ENCODE results near the gene SH3GL1. TPM values are rescaled to one million over a fixed set of nuclear protein-coding genes. Genes with fewer than 3 reads are reported as not detected.
A peak's percentile ranks its signal among the peaks of the same experiment; 100 is the strongest.
"Not testable (repeated sequence)": the region's sequence is repeated elsewhere in the genome, so short reads cannot be mapped to it uniquely, and the experiment has no call there.

Gene SH3GL1
- total and polyA plus RNA-seq, 3 experiments from 2014 or later, result 24.7 to 41.2 (median 39.8) TPM

DNA sequence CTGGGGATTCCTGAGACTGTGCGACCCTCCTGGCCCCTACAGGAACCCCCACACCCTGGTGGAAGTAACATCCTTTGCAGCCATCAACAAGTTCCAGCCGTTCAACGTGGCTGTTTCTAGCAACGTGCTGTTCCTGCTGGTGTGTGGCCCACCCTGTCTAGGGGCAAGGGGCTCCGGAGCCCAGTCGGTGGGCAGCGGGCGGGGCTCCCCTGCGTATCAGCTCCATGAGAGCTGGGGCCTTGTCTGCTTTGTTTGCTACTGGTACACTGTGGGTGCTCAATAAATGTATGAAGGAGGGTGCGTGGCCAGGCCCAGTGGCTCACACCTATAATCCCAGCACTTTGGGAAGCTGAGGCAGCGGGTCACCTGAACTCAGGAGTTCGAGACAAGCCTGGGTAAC, 46.1 kb downstream of the SH3GL1 start:
- no peaks in the 10 kb centered on the region for H3K4me1 ChIP-seq (ENCODE audit: insufficient read depth, low read length)
- peaks cover 0 to 3% (median 2%) of the 10 kb centered on the region in 3 donors for H3K4me1 Mint-ChIP-seq
- peaks cover 0 to 23% (median 0%) of the 10 kb centered on the region in 3 donors for H3K36me3 Mint-ChIP-seq
- no peak overlapping the region for H3K4me3 Mint-ChIP-seq
- no peak overlapping the region for H3K27ac Mint-ChIP-seq
- H3K9me3 ChIP-seq (ENCODE audit: low read length), result no peaks in the 10 kb centered on the region
- no peak overlapping the region for H3K4me3 ChIP-seq (ENCODE audit: low read length)
- no peaks in the 10 kb centered on the region for H3K27me3 Mint-ChIP-seq
- ChIA-PET CTCF (interaction anchor here (1.6 to 4.8 kb wide), 3 partner anchors 10 to 87 kb away, joined by 5 to 41 read pairs (median 30); partner anchors contain the start of gene MPND), POLR2A (no interaction called here)
- no peak overlapping the region for H3K27ac ChIP-seq (ENCODE audit: low read depth, low read length)
- H3K36me3 ChIP-seq (ENCODE audit: insufficient read depth, low read length), result no peaks in the 10 kb centered on the region
- no peak for DNase-seq
- H3K27me3 ChIP-seq (ENCODE audit: insufficient read depth, low read length, poor library complexity, severe bottlenecking), result no peaks in the 10 kb centered on the region
- no peaks in the 10 kb centered on the region for H3K9me3 Mint-ChIP-seq

DNA sequence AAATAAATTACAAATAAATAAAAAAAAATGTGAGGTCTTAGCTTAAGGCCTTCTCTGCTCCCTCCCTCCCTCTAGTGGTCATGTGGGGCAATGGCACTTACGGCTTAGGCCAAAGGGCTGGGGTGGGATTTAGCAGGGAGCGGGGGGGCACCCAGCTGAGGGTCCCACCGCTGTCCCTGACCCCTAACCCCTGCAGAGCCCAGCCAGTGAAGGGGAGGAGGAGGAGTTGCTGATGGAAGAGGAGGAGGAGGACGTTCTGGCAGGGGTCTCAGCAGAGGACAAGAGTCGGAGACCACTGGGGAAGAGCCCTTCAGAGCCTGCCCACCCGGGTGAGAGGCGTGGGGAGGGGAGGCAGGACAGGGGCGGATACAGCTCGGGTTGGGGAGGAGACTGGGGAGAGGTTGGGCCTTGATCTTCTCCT, 47.6 kb downstream of the SH3GL1 start:
- no peaks in the 10 kb centered on the region for H3K4me1 ChIP-seq (ENCODE audit: insufficient read depth, low read length)
- Mint-ChIP-seq H3K36me3 (peaks cover 0 to 22% (median 0%) of the 10 kb centered on the region in 3 donors), H3K4me1 (peaks cover 0 to 3% (median 2%) of the 10 kb centered on the region in 3 donors), H3K9me3 (no peaks in the 10 kb centered on the region), H3K27ac (peak overlapping the region in 3 of 8 donors; percentile 22 to 87 (median 46)), H3K4me3 (no peak overlapping the region), H3K27me3 (no peaks in the 10 kb centered on the region)
- H3K4me3 ChIP-seq (ENCODE audit: low read length), result no peak overlapping the region
- CTCF ChIA-PET, result interaction anchor here (0.6 to 4.8 kb wide), 23 partner anchors 9 to 365 kb away, joined by 3 to 41 read pairs (median 5); partner anchors contain the start of genes HDGFL2 and MPND
- POLR2A ChIA-PET, result interaction anchor here (1.0 to 1.8 kb wide), 2 partner anchors 9 to 15 kb away, joined by 3 to 9 read pairs; partner anchors contain the start of gene MPND
- peak in 4 of 5 donors; percentile 50 to 77 (median 52) for DNase-seq
- no peaks in the 10 kb centered on the region for H3K27me3 ChIP-seq (ENCODE audit: insufficient read depth, low read length, poor library complexity, severe bottlenecking)
- H3K9me3 ChIP-seq (ENCODE audit: low read length), result no peaks in the 10 kb centered on the region
- no peaks in the 10 kb centered on the region for H3K36me3 ChIP-seq (ENCODE audit: insufficient read depth, low read length)
- H3K27ac ChIP-seq (ENCODE audit: low read depth, low read length), result no peak overlapping the region

DNA sequence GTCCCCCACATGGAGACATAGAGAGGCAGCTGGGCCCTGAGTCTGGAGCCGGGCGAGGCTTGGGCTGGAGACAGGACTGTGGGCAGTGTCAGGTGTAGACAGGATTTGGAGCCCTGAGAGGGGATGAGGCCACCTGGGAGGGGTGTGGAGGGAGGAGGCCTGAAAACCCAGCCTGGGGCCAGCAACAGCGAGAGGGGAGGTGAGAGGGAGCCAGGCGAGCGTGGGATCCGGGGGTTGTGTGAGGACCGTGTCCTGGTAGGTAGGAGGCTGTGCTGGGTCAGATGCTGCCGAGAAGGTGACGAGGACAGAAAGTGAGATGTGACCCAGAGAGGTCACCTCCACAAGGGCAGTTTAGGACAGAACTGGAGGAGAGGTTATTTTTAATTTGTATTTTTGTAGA, 49.6 kb downstream of the SH3GL1 start:
- Mint-ChIP-seq H3K27ac (peak overlapping the region in 2 of 8 donors; percentile 6 to 96), H3K36me3 (peaks cover 0 to 31% (median 3%) of the 10 kb centered on the region in 3 donors), H3K9me3 (no peaks in the 10 kb centered on the region), H3K4me3 (no peak overlapping the region), H3K27me3 (no peaks in the 10 kb centered on the region), H3K4me1 (peaks cover 2 to 7% (median 4%) of the 10 kb centered on the region in 3 donors)
- Histone ChIP-seq H3K4me1 (ENCODE audit: insufficient read depth, low read length) (no peaks in the 10 kb centered on the region), H3K27me3 (ENCODE audit: insufficient read depth, low read length, poor library complexity, severe bottlenecking) (no peaks in the 10 kb centered on the region), H3K27ac (ENCODE audit: low read depth, low read length) (no peak overlapping the region), H3K36me3 (ENCODE audit: insufficient read depth, low read length) (no peaks in the 10 kb centered on the region), H3K4me3 (ENCODE audit: low read length) (no peak overlapping the region), H3K9me3 (ENCODE audit: low read length) (no peaks in the 10 kb centered on the region)
- no peak for DNase-seq
- ChIA-PET POLR2A (no interaction called here), CTCF (interaction anchor here (4.8 kb wide), 1 partner anchor 83 kb away, joined by 41 read pairs; no protein-coding TSS in a partner anchor)

DNA sequence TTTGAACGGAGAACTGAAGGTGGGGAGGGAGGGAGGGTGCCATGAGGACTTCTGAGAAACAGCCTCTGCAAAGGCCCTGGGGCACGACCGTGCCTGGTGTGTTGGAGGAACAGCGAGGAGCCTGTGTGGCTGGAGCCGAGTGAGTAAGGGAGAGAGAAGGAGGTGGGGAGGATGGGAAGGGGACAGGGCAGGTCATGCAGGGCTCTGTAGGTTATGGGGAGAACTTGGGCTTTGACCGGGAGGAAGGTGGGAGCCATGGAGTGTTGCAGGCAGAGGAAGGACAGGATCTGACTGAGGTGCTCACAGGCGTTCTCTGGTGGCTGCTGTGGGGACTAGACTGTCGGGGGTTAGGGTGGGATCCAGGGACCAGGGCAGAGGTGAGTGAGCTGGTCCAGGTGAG, 50.2 kb downstream of the SH3GL1 start:
- no peak overlapping the region for H3K4me3 ChIP-seq (ENCODE audit: low read length)
- DNase-seq, result no peak
- ChIA-PET POLR2A (no interaction called here), CTCF (interaction anchor here (4.8 kb wide), 1 partner anchor 83 kb away, joined by 41 read pairs; no protein-coding TSS in a partner anchor)
- no peaks in the 10 kb centered on the region for H3K9me3 ChIP-seq (ENCODE audit: low read length)
- H3K27me3 ChIP-seq (ENCODE audit: insufficient read depth, low read length, poor library complexity, severe bottlenecking), result no peaks in the 10 kb centered on the region
- Mint-ChIP-seq H3K9me3 (no peaks in the 10 kb centered on the region), H3K27me3 (no peaks in the 10 kb centered on the region), H3K4me3 (no peak overlapping the region), H3K27ac (peak overlapping the region in 3 of 8 donors; percentile 1 to 96 (median 6)), H3K36me3 (peaks cover 0 to 35% (median 3%) of the 10 kb centered on the region in 3 donors), H3K4me1 (peaks cover 5 to 11% (median 7%) of the 10 kb centered on the region in 3 donors)
- H3K27ac ChIP-seq (ENCODE audit: low read depth, low read length), result no peak overlapping the region
- no peaks in the 10 kb centered on the region for H3K36me3 ChIP-seq (ENCODE audit: insufficient read depth, low read length)
- H3K4me1 ChIP-seq (ENCODE audit: insufficient read depth, low read length), result no peaks in the 10 kb centered on the region

DNA sequence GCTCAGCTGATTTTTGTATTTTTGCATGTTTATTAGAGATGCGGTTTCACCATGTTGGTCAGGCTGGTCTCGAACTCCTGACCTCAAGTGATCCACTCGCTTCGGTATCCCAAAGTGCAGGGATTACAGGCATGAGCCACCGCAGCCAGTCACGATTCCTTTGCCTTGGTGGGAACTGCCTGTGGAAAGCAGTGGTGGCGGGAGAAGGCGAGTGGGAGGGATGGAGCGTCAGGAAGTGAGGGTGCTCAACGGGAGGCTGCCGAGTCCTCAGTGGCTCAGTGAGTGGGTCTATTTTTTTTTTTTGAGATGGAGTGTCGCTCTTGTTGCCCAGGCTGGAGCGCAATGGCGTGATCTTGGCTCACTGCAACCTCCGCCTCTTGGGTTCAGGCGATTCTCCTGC, 51.1 kb downstream of the SH3GL1 start:
- CTCF ChIA-PET; H3K36me3 ChIP-seq (ENCODE audit: insufficient read depth, low read length); H3K4me3 ChIP-seq (ENCODE audit: low read length); DNase-seq; H3K4me1 ChIP-seq (ENCODE audit: insufficient read depth, low read length); H3K4me3 Mint-ChIP-seq; H3K9me3 Mint-ChIP-seq; POLR2A ChIA-PET; H3K27me3 ChIP-seq (ENCODE audit: insufficient read depth, low read length, poor library complexity, severe bottlenecking); H3K9me3 ChIP-seq (ENCODE audit: low read length); H3K27ac ChIP-seq (ENCODE audit: low read depth, low read length); H3K27me3 Mint-ChIP-seq: not testable (repeated sequence)
- Mint-ChIP-seq H3K4me1 (peaks cover 5 to 13% (median 7%) of the 10 kb centered on the region in 3 donors), H3K27ac (peak overlapping the region in 1 of 8 donors; percentile 48), H3K36me3 (peaks cover 0 to 35% (median 3%) of the 10 kb centered on the region in 3 donors)

DNA sequence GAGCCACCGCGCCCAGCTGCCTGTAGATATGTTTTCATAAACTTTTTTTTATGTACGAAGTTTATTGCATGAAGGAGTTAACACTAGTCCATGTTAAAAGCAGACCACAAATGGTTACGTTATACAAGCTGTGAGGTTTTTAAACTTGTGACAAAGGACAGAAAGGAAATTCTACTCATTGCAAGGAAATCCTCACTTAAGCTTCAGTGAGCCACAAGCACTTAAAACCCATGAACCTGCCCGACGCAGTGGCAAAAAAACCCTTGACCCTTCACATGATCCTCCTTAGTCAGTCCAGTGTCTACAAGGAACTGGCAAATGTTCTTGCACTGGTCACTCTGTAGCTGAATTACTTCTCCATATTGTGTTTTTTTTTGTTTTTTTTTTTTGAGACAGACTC, 52.8 kb downstream of the SH3GL1 start:
- Mint-ChIP-seq H3K27me3 (peaks cover 0 to 3% of the 10 kb centered on the region in 2 donors), H3K4me1 (peaks cover 12 to 23% (median 14%) of the 10 kb centered on the region in 3 donors), H3K27ac (peak overlapping the region in 2 of 8 donors; percentile 38 to 54), H3K4me3 (peak overlapping the region in 1 of 7 donors; percentile 69), H3K36me3 (peaks cover 0 to 38% (median 3%) of the 10 kb centered on the region in 3 donors), H3K9me3 (no peaks in the 10 kb centered on the region)
- ChIA-PET CTCF (no interaction called here), POLR2A (interaction anchor here (0.6 to 0.7 kb wide), 3 partner anchors 11 to 43 kb away, joined by 4 to 5 read pairs (median 4); partner anchors contain the start of gene FSD1)
- no peak overlapping the region for H3K4me3 ChIP-seq (ENCODE audit: low read length)
- H3K4me1 ChIP-seq (ENCODE audit: insufficient read depth, low read length), result peaks cover 8% of the 10 kb centered on the region
- no peak overlapping the region for H3K27ac ChIP-seq (ENCODE audit: low read depth, low read length)
- no peaks in the 10 kb centered on the region for H3K9me3 ChIP-seq (ENCODE audit: low read length)
- H3K27me3 ChIP-seq (ENCODE audit: insufficient read depth, low read length, poor library complexity, severe bottlenecking), result no peaks in the 10 kb centered on the region
- no peaks in the 10 kb centered on the region for H3K36me3 ChIP-seq (ENCODE audit: insufficient read depth, low read length)
- DNase-seq, result no peak

DNA sequence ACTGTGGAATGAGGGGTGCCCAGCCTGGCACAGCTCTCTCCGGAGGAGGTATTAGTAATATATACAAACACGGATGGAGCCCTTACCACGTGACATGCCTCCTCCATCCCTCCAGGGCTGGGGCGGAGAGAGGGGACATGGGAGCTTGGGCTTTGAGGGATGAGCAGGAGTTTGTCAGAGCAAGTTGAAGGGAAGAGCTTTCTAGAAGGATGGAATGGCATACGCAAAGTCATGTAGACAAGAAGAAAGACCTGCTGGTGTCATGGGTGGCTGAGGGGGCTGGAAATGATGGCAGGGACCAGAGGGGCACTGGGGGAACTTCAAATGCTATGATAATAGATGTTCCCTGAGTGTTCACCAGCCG, 54.3 kb downstream of the SH3GL1 start:
- peak overlapping the region in 4 of 7 donors; percentile 3 to 29 (median 8) for H3K4me3 Mint-ChIP-seq
- H3K9me3 Mint-ChIP-seq, result no peaks in the 10 kb centered on the region
- no peak for DNase-seq
- H3K27me3 Mint-ChIP-seq, result peaks cover 0 to 3% of the 10 kb centered on the region in 2 donors
- Histone ChIP-seq H3K36me3 (ENCODE audit: insufficient read depth, low read length) (no peaks in the 10 kb centered on the region), H3K9me3 (ENCODE audit: low read length) (no peaks in the 10 kb centered on the region), H3K27ac (ENCODE audit: low read depth, low read length) (no peak overlapping the region), H3K4me1 (ENCODE audit: insufficient read depth, low read length) (peaks cover 13% of the 10 kb centered on the region), H3K27me3 (ENCODE audit: insufficient read depth, low read length, poor library complexity, severe bottlenecking) (no peaks in the 10 kb centered on the region), H3K4me3 (ENCODE audit: low read length) (no peak overlapping the region)
- peak overlapping the region in 2 of 8 donors; percentile 73 to 94 for H3K27ac Mint-ChIP-seq
- peaks cover 18 to 30% (median 21%) of the 10 kb centered on the region in 3 donors for H3K4me1 Mint-ChIP-seq
- CTCF ChIA-PET, result interaction anchor here (1.2 kb wide), 1 partner anchor 55 kb away, joined by 3 read pairs; the partner anchor contains the start of gene SH3GL1
- H3K36me3 Mint-ChIP-seq, result peaks cover 0 to 38% (median 3%) of the 10 kb centered on the region in 3 donors
- POLR2A ChIA-PET, result interaction anchor here (0.6 kb wide), 1 partner anchor 79 kb away, joined by 3 read pairs; no protein-coding TSS in a partner anchor

DNA sequence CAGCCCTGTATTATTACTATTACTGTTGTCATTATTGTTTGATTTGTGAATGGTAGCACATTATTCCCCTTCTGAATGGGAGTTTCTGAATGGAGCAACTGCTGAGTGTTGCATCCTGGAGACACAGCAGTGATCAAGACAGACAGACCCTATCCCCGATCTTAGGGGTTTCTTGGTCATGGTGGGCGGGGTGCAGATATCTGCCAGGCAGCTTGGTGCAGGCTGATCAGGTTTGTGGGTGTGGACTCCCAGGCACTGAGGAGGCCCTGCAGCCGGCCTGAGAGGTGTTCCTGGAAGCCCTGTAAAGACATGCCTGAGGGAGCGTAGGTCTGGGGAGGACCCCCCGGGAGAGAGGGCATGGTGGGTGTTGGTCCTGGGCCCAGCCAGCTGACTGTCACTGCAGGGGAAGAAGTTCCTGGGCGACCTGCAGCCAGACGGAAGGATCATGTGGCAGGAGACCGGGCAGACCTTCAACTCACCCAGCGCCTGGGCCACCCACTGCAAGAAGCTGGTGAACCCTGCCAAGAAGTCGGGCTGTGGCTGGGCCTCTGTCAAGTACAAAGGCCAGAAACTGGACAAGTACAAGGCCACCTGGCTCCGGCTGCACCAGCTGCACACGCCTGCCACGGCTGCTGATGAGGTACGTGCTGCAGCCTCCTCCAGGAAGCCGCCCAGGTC, 54.9 kb downstream of the SH3GL1 start:
- ChIA-PET CTCF (interaction anchor here (1.2 to 3.5 kb wide), 3 partner anchors 7 to 55 kb away, joined by 3 to 30 read pairs (median 10); partner anchors contain the start of gene SH3GL1), POLR2A (no interaction called here)
- Histone ChIP-seq H3K27ac (ENCODE audit: low read depth, low read length) (no peak overlapping the region), H3K4me3 (ENCODE audit: low read length) (no peak overlapping the region), H3K4me1 (ENCODE audit: insufficient read depth, low read length) (peaks cover 13% of the 10 kb centered on the region), H3K27me3 (ENCODE audit: insufficient read depth, low read length, poor library complexity, severe bottlenecking) (no peaks in the 10 kb centered on the region), H3K9me3 (ENCODE audit: low read length) (no peaks in the 10 kb centered on the region), H3K36me3 (ENCODE audit: insufficient read depth, low read length) (no peaks in the 10 kb centered on the region)
- Mint-ChIP-seq H3K27ac (peak overlapping the region in 2 of 8 donors; percentile 54 to 72), H3K27me3 (peaks cover 0 to 3% of the 10 kb centered on the region in 2 donors), H3K4me3 (peak overlapping the region; percentile 52 to 82 (median 63)), H3K4me1 (peaks cover 18 to 30% (median 21%) of the 10 kb centered on the region in 3 donors), H3K36me3 (peaks cover 0 to 35% (median 3%) of the 10 kb centered on the region in 3 donors), H3K9me3 (no peaks in the 10 kb centered on the region)
- no peak for DNase-seq

Data from CD8-positive, alpha-beta memory T cell (primary cell).